ENCODE measurements around the gene SDK1. TPM values are rescaled to one million over a fixed set of nuclear protein-coding genes. Genes with fewer than 3 reads are reported as not detected.

Gene SDK1
- total and polyA plus RNA-seq, 4 experiments from 2014 or later, result 0.06 to 0.26 TPM; not detected in 2

GRCh38 chr7:4013793-4014192 lies 712.7 kb downstream of the SDK1 start:
- Histone ChIP-seq H3K4me3 (ENCODE audit: low read length in 2 of 2) (no peak overlapping the region), H3K4me1 (ENCODE audit: insufficient read depth, low read length) (no peaks in the 10 kb centered on the region), H3K27me3 (ENCODE audit: insufficient read depth, low read length) (no peaks in the 10 kb centered on the region), H3K36me3 (ENCODE audit: insufficient read depth, low read length) (no peaks in the 10 kb centered on the region), H3K9me3 (ENCODE audit: control insufficient read depth in 1 of 2, low read length in 2 of 2) (no peaks in the 10 kb centered on the region), H3K27ac (ENCODE audit: low read depth, low read length) (no peak overlapping the region)
- H3K4me1 Mint-ChIP-seq, result no peaks in the 10 kb centered on the region
- CTCF ChIA-PET (ENCODE audit: partially characterized antibody), result no interaction called here
- intact Hi-C loops (cut with micrococcal nuclease), result no loop called here
- H3K9me3 Mint-ChIP-seq, result peaks cover 0 to 6% (median 3%) of the 10 kb centered on the region in 8 donors
- no peaks in the 10 kb centered on the region for H3K36me3 Mint-ChIP-seq
- peak overlapping the region in 1 of 8 donors; percentile 21 for H3K4me3 Mint-ChIP-seq
- no peak overlapping the region for H3K27ac Mint-ChIP-seq
- H3K27me3 Mint-ChIP-seq, result peaks cover 3 to 13% of the 10 kb centered on the region in 2 donors
- DNase-seq, result no peak
- POLR2A ChIA-PET (ENCODE audit: partially characterized antibody), result no interaction called here

- H3K27ac ChIP-seq (ENCODE audit: low read depth, low read length), result no peak overlapping the region
- H3K36me3 ChIP-seq (ENCODE audit: insufficient read depth, low read length), result no peaks in the 10 kb centered on the region
- Mint-ChIP-seq H3K36me3 (no peaks in the 10 kb centered on the region), H3K4me3 (no peak overlapping the region), H3K27ac (no peak overlapping the region), H3K27me3 (peaks cover 3 to 11% of the 10 kb centered on the region in 2 donors), H3K9me3 (peaks cover 0 to 9% (median 4%) of the 10 kb centered on the region in 8 donors), H3K4me1 (no peaks in the 10 kb centered on the region)
- ChIA-PET CTCF (ENCODE audit: partially characterized antibody) (no interaction called here), POLR2A (ENCODE audit: partially characterized antibody) (no interaction called here)
- no peak overlapping the region for H3K4me3 ChIP-seq (ENCODE audit: low read length in 2 of 2)
- H3K4me1 ChIP-seq (ENCODE audit: insufficient read depth, low read length), result no peaks in the 10 kb centered on the region
- no peaks in the 10 kb centered on the region for H3K9me3 ChIP-seq (ENCODE audit: control insufficient read depth in 1 of 2, low read length in 2 of 2)
- no peak for DNase-seq
- H3K27me3 ChIP-seq (ENCODE audit: insufficient read depth, low read length), result no peaks in the 10 kb centered on the region
- intact Hi-C loops (cut with micrococcal nuclease), result no loop called here
Measured at GRCh38 chr7:4014346-4015050, 713.4 kb downstream of the SDK1 start.

- ChIA-PET POLR2A (ENCODE audit: partially characterized antibody) (no interaction called here), CTCF (ENCODE audit: partially characterized antibody) (no interaction called here)
- no peak for DNase-seq
- H3K4me3 Mint-ChIP-seq, result no peak overlapping the region
- Histone ChIP-seq H3K27ac (ENCODE audit: low read depth, low read length) (no peak overlapping the region), H3K9me3 (ENCODE audit: control insufficient read depth in 1 of 2, low read length in 2 of 2) (no peaks in the 10 kb centered on the region), H3K27me3 (ENCODE audit: insufficient read depth, low read length) (no peaks in the 10 kb centered on the region), H3K4me1 (ENCODE audit: insufficient read depth, low read length) (no peaks in the 10 kb centered on the region), H3K4me3 (ENCODE audit: low read length in 2 of 2) (no peak overlapping the region), H3K36me3 (ENCODE audit: insufficient read depth, low read length) (no peaks in the 10 kb centered on the region)
- no peak overlapping the region for H3K27ac Mint-ChIP-seq
- H3K27me3 Mint-ChIP-seq, result peaks cover 3 to 11% of the 10 kb centered on the region in 2 donors
- H3K9me3 Mint-ChIP-seq, result peaks cover 0 to 11% (median 5%) of the 10 kb centered on the region in 8 donors
- intact Hi-C loops (cut with micrococcal nuclease), result no loop called here
- H3K36me3 Mint-ChIP-seq, result no peaks in the 10 kb centered on the region
- no peaks in the 10 kb centered on the region for H3K4me1 Mint-ChIP-seq
Measured at GRCh38 chr7:4015371-4015770, 714.3 kb downstream of the SDK1 start.

GRCh38 chr7:4015996-4016395 lies 714.9 kb downstream of the SDK1 start:
- Histone ChIP-seq H3K36me3 (ENCODE audit: insufficient read depth, low read length) (no peaks in the 10 kb centered on the region), H3K27ac (ENCODE audit: low read depth, low read length) (no peak overlapping the region), H3K4me3 (ENCODE audit: low read length in 2 of 2) (no peak overlapping the region), H3K27me3 (ENCODE audit: insufficient read depth, low read length) (no peaks in the 10 kb centered on the region), H3K9me3 (ENCODE audit: control insufficient read depth in 1 of 2, low read length in 2 of 2) (no peaks in the 10 kb centered on the region), H3K4me1 (ENCODE audit: insufficient read depth, low read length) (no peaks in the 10 kb centered on the region)
- CTCF ChIA-PET (ENCODE audit: partially characterized antibody), result no interaction called here
- H3K4me1 Mint-ChIP-seq, result no peaks in the 10 kb centered on the region
- no peaks in the 10 kb centered on the region for H3K36me3 Mint-ChIP-seq
- no peak overlapping the region for H3K27ac Mint-ChIP-seq
- no peak overlapping the region for H3K4me3 Mint-ChIP-seq
- intact Hi-C loops (cut with micrococcal nuclease), result no loop called here
- POLR2A ChIA-PET (ENCODE audit: partially characterized antibody), result no interaction called here
- peaks cover 1 to 11% (median 6%) of the 10 kb centered on the region in 8 donors for H3K9me3 Mint-ChIP-seq
- DNase-seq, result no peak
- H3K27me3 Mint-ChIP-seq, result peaks cover 3 to 13% of the 10 kb centered on the region in 2 donors

- H3K4me1 Mint-ChIP-seq, result no peaks in the 10 kb centered on the region
- no peaks in the 10 kb centered on the region for H3K27me3 ChIP-seq (ENCODE audit: insufficient read depth, low read length)
- no peaks in the 10 kb centered on the region for H3K9me3 ChIP-seq (ENCODE audit: control insufficient read depth in 1 of 2, low read length in 2 of 2)
- H3K27me3 Mint-ChIP-seq, result peaks cover under 1 to 11% of the 10 kb centered on the region in 2 donors
- no peaks in the 10 kb centered on the region for H3K36me3 Mint-ChIP-seq
- ChIA-PET POLR2A (ENCODE audit: partially characterized antibody) (no interaction called here), CTCF (ENCODE audit: partially characterized antibody) (no interaction called here)
- DNase-seq, result no peak
- H3K4me3 Mint-ChIP-seq, result no peak overlapping the region
- no peak overlapping the region for H3K4me3 ChIP-seq (ENCODE audit: low read length in 2 of 2)
- H3K27ac Mint-ChIP-seq, result no peak overlapping the region
- peaks cover 2 to 11% (median 6%) of the 10 kb centered on the region in 8 donors for H3K9me3 Mint-ChIP-seq
- intact Hi-C loops (cut with micrococcal nuclease), result no loop called here
- no peaks in the 10 kb centered on the region for H3K36me3 ChIP-seq (ENCODE audit: insufficient read depth, low read length)
- H3K4me1 ChIP-seq (ENCODE audit: insufficient read depth, low read length), result no peaks in the 10 kb centered on the region
- no peak overlapping the region for H3K27ac ChIP-seq (ENCODE audit: low read depth, low read length)
Measured at GRCh38 chr7:4017081-4017480, 716.0 kb downstream of the SDK1 start.

- CTCF ChIA-PET (ENCODE audit: partially characterized antibody), result no interaction called here
- H3K9me3 ChIP-seq (ENCODE audit: control insufficient read depth in 1 of 2, low read length in 2 of 2), result no peaks in the 10 kb centered on the region
- DNase-seq, result no peak
- H3K9me3 Mint-ChIP-seq, result peaks cover 2 to 11% (median 6%) of the 10 kb centered on the region in 8 donors
- no peak overlapping the region for H3K4me3 Mint-ChIP-seq
- H3K36me3 Mint-ChIP-seq, result no peaks in the 10 kb centered on the region
- H3K27me3 Mint-ChIP-seq, result peaks cover 0 to 9% of the 10 kb centered on the region in 2 donors
- no peak overlapping the region for H3K27ac ChIP-seq (ENCODE audit: low read depth, low read length)
- intact Hi-C loops (cut with micrococcal nuclease), result no loop called here
- H3K4me1 ChIP-seq (ENCODE audit: insufficient read depth, low read length), result no peaks in the 10 kb centered on the region
- POLR2A ChIA-PET (ENCODE audit: partially characterized antibody), result no interaction called here
- no peak overlapping the region for H3K4me3 ChIP-seq (ENCODE audit: low read length in 2 of 2)
- H3K27ac Mint-ChIP-seq, result no peak overlapping the region
- no peaks in the 10 kb centered on the region for H3K36me3 ChIP-seq (ENCODE audit: insufficient read depth, low read length)
- no peaks in the 10 kb centered on the region for H3K4me1 Mint-ChIP-seq
- no peaks in the 10 kb centered on the region for H3K27me3 ChIP-seq (ENCODE audit: insufficient read depth, low read length)
Measured at GRCh38 chr7:4017785-4018184, 716.7 kb downstream of the SDK1 start.

GRCh38 chr7:4018601-4019316 lies 717.7 kb downstream of the SDK1 start:
- Mint-ChIP-seq H3K27me3 (peaks cover 0 to 9% of the 10 kb centered on the region in 2 donors), H3K4me1 (no peaks in the 10 kb centered on the region), H3K4me3 (no peak overlapping the region), H3K9me3 (peaks cover 2 to 11% (median 6%) of the 10 kb centered on the region in 8 donors), H3K36me3 (no peaks in the 10 kb centered on the region), H3K27ac (peak overlapping the region in 1 of 7 donors; percentile 6)
- no peaks in the 10 kb centered on the region for H3K4me1 ChIP-seq (ENCODE audit: insufficient read depth, low read length)
- no peak overlapping the region for H3K27ac ChIP-seq (ENCODE audit: low read depth, low read length)
- H3K9me3 ChIP-seq (ENCODE audit: control insufficient read depth in 1 of 2, low read length in 2 of 2), result no peaks in the 10 kb centered on the region
- no peak overlapping the region for H3K4me3 ChIP-seq (ENCODE audit: low read length in 2 of 2)
- POLR2A ChIA-PET (ENCODE audit: partially characterized antibody), result no interaction called here
- CTCF ChIA-PET (ENCODE audit: partially characterized antibody), result no interaction called here
- DNase-seq, result no peak
- intact Hi-C loops (cut with micrococcal nuclease), result no loop called here
- no peaks in the 10 kb centered on the region for H3K36me3 ChIP-seq (ENCODE audit: insufficient read depth, low read length)
- no peaks in the 10 kb centered on the region for H3K27me3 ChIP-seq (ENCODE audit: insufficient read depth, low read length)

All from CD4-positive, alpha-beta memory T cell (primary cell).